ENCODE measurements around the gene GNL3L.
"Not testable (repeated sequence)": the region's sequence is repeated elsewhere in the genome, so short reads cannot be mapped to it uniquely, and the experiment has no call there.

Gene GNL3L

DNA sequence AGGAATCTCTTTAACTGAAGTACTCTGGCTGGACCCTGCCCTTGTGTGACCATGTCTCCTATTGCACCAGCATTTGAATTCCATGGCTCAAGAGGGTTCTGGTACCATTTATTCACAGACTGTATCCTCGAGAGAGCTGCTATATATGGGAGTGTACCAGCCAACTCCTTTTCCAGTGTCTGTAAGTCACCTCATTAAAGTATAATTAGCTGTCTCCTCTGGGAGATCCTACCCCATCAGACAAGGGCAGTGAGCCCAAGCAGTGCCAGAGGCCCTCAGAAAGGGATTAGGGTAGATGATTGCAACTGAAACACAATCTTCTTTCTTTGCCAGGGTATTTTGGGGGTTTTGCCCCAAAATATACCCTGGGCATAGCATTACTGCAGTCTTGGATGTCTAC is 31.6 kb downstream of the GNL3L start:
- H3K9me3 ChIP-seq (ENCODE audit: insufficient read depth, low read depth, low read length), result no peaks in the 10 kb centered on the region
- H3K4me1 ChIP-seq (ENCODE audit: insufficient read depth, low read length), result no peaks in the 10 kb centered on the region
- H3K9ac ChIP-seq (ENCODE audit: low read depth, low read length), result no peak overlapping the region
- peaks cover 69% of the 10 kb centered on the region for H3K36me3 ChIP-seq (ENCODE audit: insufficient read depth, low read depth, low read length)
- no peaks in the 10 kb centered on the region for H3K27me3 ChIP-seq (ENCODE audit: insufficient read depth, low read length)
- H3K27ac ChIP-seq (ENCODE audit: low read length), result no peak overlapping the region
- H3K4me3 ChIP-seq (ENCODE audit: low read length), result no peak overlapping the region

DNA sequence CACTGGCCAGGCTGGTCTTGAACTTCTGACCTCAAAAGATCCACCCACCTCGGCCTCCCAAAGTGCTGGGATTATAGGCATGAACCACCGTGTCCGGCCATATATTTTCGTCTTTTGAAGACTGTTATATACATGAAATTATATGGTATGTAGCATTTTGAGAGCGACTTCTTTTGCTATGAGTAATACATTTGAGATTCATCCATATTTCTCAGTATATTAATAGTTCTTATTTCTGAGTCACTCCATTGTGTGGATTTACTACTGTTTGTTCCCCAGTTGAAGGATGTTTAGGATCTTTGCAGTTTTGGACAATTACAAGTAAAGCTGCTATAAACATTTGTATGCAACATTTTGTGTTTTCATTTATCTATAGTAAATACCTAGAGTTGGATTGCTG is 34.9 kb downstream of the GNL3L start:
- Histone ChIP-seq H3K36me3 (ENCODE audit: insufficient read depth, low read depth, low read length) (peaks cover 45% of the 10 kb centered on the region), H3K9ac (ENCODE audit: low read depth, low read length) (no peak overlapping the region), H3K27me3 (ENCODE audit: insufficient read depth, low read length) (no peaks in the 10 kb centered on the region), H3K9me3 (ENCODE audit: insufficient read depth, low read depth, low read length) (no peaks in the 10 kb centered on the region), H3K27ac (ENCODE audit: low read length) (no peak overlapping the region), H3K4me3 (ENCODE audit: low read length) (no peak overlapping the region), H3K4me1 (ENCODE audit: insufficient read depth, low read length) (no peaks in the 10 kb centered on the region)

GRCh38 chrX:54570332-54570731 is 40.3 kb downstream of the GNL3L start:
- Histone ChIP-seq H3K27ac (ENCODE audit: low read length) (no peak overlapping the region), H3K9me3 (ENCODE audit: insufficient read depth, low read depth, low read length) (no peaks in the 10 kb centered on the region), H3K36me3 (ENCODE audit: insufficient read depth, low read depth, low read length) (peaks cover 13% of the 10 kb centered on the region; the same call in 1 of the 2 replicates), H3K4me3 (ENCODE audit: low read length) (no peak overlapping the region), H3K27me3 (ENCODE audit: insufficient read depth, low read length) (no peaks in the 10 kb centered on the region), H3K4me1 (ENCODE audit: insufficient read depth, low read length) (no peaks in the 10 kb centered on the region), H3K9ac (ENCODE audit: low read depth, low read length) (no peak overlapping the region)

- H3K9ac ChIP-seq (ENCODE audit: low read depth, low read length); H3K4me1 ChIP-seq (ENCODE audit: insufficient read depth, low read length); H3K4me3 ChIP-seq (ENCODE audit: low read length); H3K27ac ChIP-seq (ENCODE audit: low read length); H3K27me3 ChIP-seq (ENCODE audit: insufficient read depth, low read length); H3K9me3 ChIP-seq (ENCODE audit: insufficient read depth, low read depth, low read length): not testable (repeated sequence)
- 0 out of 2 replicates have a peak, but pooled peaks cover 11% of the 10 kb centered on the region for H3K36me3 ChIP-seq (ENCODE audit: insufficient read depth, low read depth, low read length)
Observed at GRCh38 chrX:54572641-54573040, 42.6 kb downstream of the GNL3L start.

GRCh38 chrX:54597728-54598127 is 67.7 kb downstream of the GNL3L start:
- H3K27me3 ChIP-seq (ENCODE audit: insufficient read depth, low read length), result no peaks in the 10 kb centered on the region
- no peak overlapping the region for H3K4me3 ChIP-seq (ENCODE audit: low read length)
- H3K4me1 ChIP-seq (ENCODE audit: insufficient read depth, low read length), result no peaks in the 10 kb centered on the region
- no peak overlapping the region for H3K9ac ChIP-seq (ENCODE audit: low read depth, low read length)
- no peaks in the 10 kb centered on the region for H3K9me3 ChIP-seq (ENCODE audit: insufficient read depth, low read depth, low read length)
- H3K27ac ChIP-seq (ENCODE audit: low read length), result no peak overlapping the region
- H3K36me3 ChIP-seq (ENCODE audit: insufficient read depth, low read depth, low read length), result no peaks in the 10 kb centered on the region

DNA sequence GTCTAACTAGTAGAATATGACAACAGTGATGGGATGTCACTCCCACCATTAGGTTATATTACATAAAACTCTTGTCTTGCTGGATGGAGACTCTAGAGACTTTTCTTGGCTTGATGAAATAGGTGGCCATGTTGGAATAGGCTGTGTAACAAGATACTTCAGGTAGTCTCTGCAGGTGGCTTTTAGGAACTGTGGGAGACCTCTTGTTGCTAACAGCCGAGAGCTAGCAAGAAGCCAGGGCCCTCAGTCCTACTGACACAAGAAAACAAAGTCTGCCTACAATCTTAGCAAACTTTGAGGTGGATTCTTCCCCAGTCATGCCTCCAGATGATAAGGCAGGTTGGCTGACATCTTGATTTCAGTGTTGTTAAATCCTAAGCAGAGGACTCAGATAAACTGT is 72.5 kb downstream of the GNL3L start:
- no peaks in the 10 kb centered on the region for H3K9me3 ChIP-seq (ENCODE audit: insufficient read depth, low read depth, low read length)
- H3K27ac ChIP-seq (ENCODE audit: low read length), result no peak overlapping the region
- H3K4me3 ChIP-seq (ENCODE audit: low read length), result no peak overlapping the region
- H3K27me3 ChIP-seq (ENCODE audit: insufficient read depth, low read length), result no peaks in the 10 kb centered on the region
- no peaks in the 10 kb centered on the region for H3K4me1 ChIP-seq (ENCODE audit: insufficient read depth, low read length)
- H3K9ac ChIP-seq (ENCODE audit: low read depth, low read length), result no peak overlapping the region
- H3K36me3 ChIP-seq (ENCODE audit: insufficient read depth, low read depth, low read length), result no peaks in the 10 kb centered on the region
